OCI-LY1 (cell line): ENCODE measurements around the gene DYSF.

ENCODE experiments used
- H2AFZ ChIP-seq: fragments of 200-600 bp; sonication (generic), shearing (Covaris generic); 2 replicates; pipeline ENCODE4 v1.6.0; 2014; ENCODE audit warnings: antibody characterized with exemption, mild to moderate bottlenecking, low read length
- H3F3A ChIP-seq: fragments of 200-600 bp; sonication (generic), shearing (Covaris generic); 2 replicates; pipeline ENCODE4 v1.6.0; 2014; ENCODE audit warnings: mild to moderate bottlenecking, antibody characterized with exemption, low read length, moderate library complexity; ENCODE audit not compliant: insufficient read depth
- H3K27ac ChIP-seq: fragments of 200-600 bp; sonication (generic); 2 replicates; pipeline ENCODE4 v1.5.1; 2014; ENCODE audit warnings: low read length, mixed run types, mild to moderate bottlenecking, low read depth; ENCODE audit not compliant: poor library complexity, severe bottlenecking
- H3K27me3 ChIP-seq: fragments of 200-600 bp; sonication (generic); 2 replicates; pipeline ENCODE4 v1.6.0; 2014; ENCODE audit warnings: antibody characterized with exemption, mild to moderate bottlenecking, low read length, moderate library complexity; ENCODE audit not compliant: insufficient read depth
- H3K36me3 ChIP-seq: fragments of 200-600 bp; sonication (generic); 2 replicates; pipeline ENCODE4 v1.6.1; 2014; ENCODE audit warnings: mild to moderate bottlenecking, antibody characterized with exemption, low read length, moderate library complexity, mixed read lengths; ENCODE audit not compliant: insufficient read depth
- H3K4me1 ChIP-seq: fragments of 200-600 bp; sonication (generic); 2 replicates; pipeline ENCODE4 v1.5.1; 2014; ENCODE audit warnings: mild to moderate bottlenecking, low read length, moderate library complexity; ENCODE audit not compliant: insufficient read depth, severe bottlenecking
- H3K4me2 ChIP-seq: fragments of 200-600 bp; sonication (generic), shearing (Covaris generic); 2 replicates; pipeline ENCODE4 v1.6.1; 2014; ENCODE audit warnings: low read length
- H3K4me3 ChIP-seq: fragments of 200-600 bp; sonication (generic); 2 replicates; pipeline ENCODE4 v1.5.1; 2014; ENCODE audit warnings: low read length, low read depth, mild to moderate bottlenecking, mixed read lengths; ENCODE audit not compliant: poor library complexity, severe bottlenecking
- H3K79me2 ChIP-seq: fragments of 200-600 bp; shearing (Covaris generic); 2 replicates; pipeline ENCODE4 v1.6.1; 2016; ENCODE audit warnings: mixed run types, low read length, mixed read lengths; ENCODE audit not compliant: insufficient read depth
- H3K9ac ChIP-seq: fragments of 200-600 bp; sonication (generic), shearing (Covaris generic); 2 replicates; pipeline ENCODE4 v1.6.1; 2014; ENCODE audit warnings: mild to moderate bottlenecking, low read length, mixed read lengths
- H3K9me2 ChIP-seq: fragments of 200-600 bp; sonication (generic), shearing (Covaris generic); 2 replicates; pipeline ENCODE4 v1.6.1; 2014; ENCODE audit warnings: low read depth, mild to moderate bottlenecking, low read length, mixed read lengths
- H3K9me3 ChIP-seq: fragments of 200-600 bp; shearing (Covaris generic); 2 replicates; pipeline ENCODE4 v1.6.1; 2014; ENCODE audit warnings: low read length, mixed read lengths
- H4K20me1 ChIP-seq: fragments of 200-600 bp; sonication (generic), shearing (Covaris generic); 2 replicates; pipeline ENCODE4 v1.6.0; 2016; ENCODE audit warnings: mild to moderate bottlenecking, low read length; ENCODE audit not compliant: insufficient read depth
- CTCF ChIP-seq: fragments of 200-600 bp; sonication (generic), shearing (Covaris generic); IDR thresholded peaks from 2 replicates; pipeline ENCODE4 v1.5.1; 2017; ENCODE audit warnings: mild to moderate bottlenecking, antibody characterized with exemption, low read length, moderate library complexity, mixed read lengths
- EZH2 ChIP-seq: fragments of 200-600 bp; sonication (generic), shearing (Covaris generic); IDR thresholded peaks from 2 replicates; pipeline ENCODE4 v1.8.0; 2017; ENCODE audit warnings: borderline replicate concordance, mixed run types, mild to moderate bottlenecking, antibody characterized with exemption, low read length, moderate library complexity, mixed read lengths

The DYSF gene

GRCh38 chr2:71455011-71455740 is 1.8 kb downstream of the DYSF start:
- H3K27ac ChIP-seq = no peak overlapping the region
- H2AFZ ChIP-seq = no peak overlapping the region
- H3K9ac ChIP-seq = no peak overlapping the region
- no peaks in the 10 kb centered on the region for H3K36me3 ChIP-seq
- no peaks in the 10 kb centered on the region for H4K20me1 ChIP-seq
- no peak overlapping the region for H3K4me3 ChIP-seq
- H3F3A ChIP-seq = no peaks in the 10 kb centered on the region
- H3K79me2 ChIP-seq = no peaks in the 10 kb centered on the region
- no peaks in the 10 kb centered on the region for H3K4me1 ChIP-seq
- no peaks in the 10 kb centered on the region for H3K27me3 ChIP-seq
- H3K4me2 ChIP-seq = no peak overlapping the region
- no peaks in the 10 kb centered on the region for H3K9me3 ChIP-seq
- TF ChIP-seq EZH2 (no peak), CTCF (no peak)
- no peaks in the 10 kb centered on the region for H3K9me2 ChIP-seq

GRCh38 chr2:71455741-71456569 is 2.6 kb downstream of the DYSF start:
- no peaks in the 10 kb centered on the region for H3K9me2 ChIP-seq
- H3K36me3 ChIP-seq = no peaks in the 10 kb centered on the region
- H3K27me3 ChIP-seq = no peaks in the 10 kb centered on the region
- H3K4me1 ChIP-seq = no peaks in the 10 kb centered on the region
- no peak overlapping the region for H3K4me2 ChIP-seq
- TF ChIP-seq EZH2 (no peak), CTCF (no peak)
- no peaks in the 10 kb centered on the region for H3K9me3 ChIP-seq
- no peak overlapping the region for H3K4me3 ChIP-seq
- no peaks in the 10 kb centered on the region for H3F3A ChIP-seq
- no peak overlapping the region for H3K27ac ChIP-seq
- no peaks in the 10 kb centered on the region for H4K20me1 ChIP-seq
- no peaks in the 10 kb centered on the region for H3K79me2 ChIP-seq
- H2AFZ ChIP-seq = no peak overlapping the region
- no peak overlapping the region for H3K9ac ChIP-seq

GRCh38 chr2:71456617-71457016 is 3.3 kb downstream of the DYSF start:
- Histone ChIP-seq H3K36me3 (no peaks in the 10 kb centered on the region), H3K9ac (no peak overlapping the region), H3K9me2 (no peaks in the 10 kb centered on the region), H3K79me2 (no peaks in the 10 kb centered on the region), H3K4me2 (no peak overlapping the region), H3K27me3 (no peaks in the 10 kb centered on the region), H3K4me1 (no peaks in the 10 kb centered on the region), H4K20me1 (no peaks in the 10 kb centered on the region), H3F3A (no peaks in the 10 kb centered on the region), H3K4me3 (no peak overlapping the region), H3K9me3 (no peaks in the 10 kb centered on the region), H2AFZ (no peak overlapping the region), H3K27ac (no peak overlapping the region)
- TF ChIP-seq EZH2 (no peak), CTCF (no peak)
